MM.1S (cell line): ENCODE measurements around the gene ANKIB1.
A peak's percentile ranks its signal among the peaks of the same experiment; 100 is the strongest.
"Not testable (repeated sequence)": the region's sequence is repeated elsewhere in the genome, so short reads cannot be mapped to it uniquely, and the experiment has no call there.

Source experiments
- DNase-seq: peaks from one replicate; pipeline ENCODE4 v3.0.0-alpha.2; 2015
- H2AFZ ChIP-seq: fragments of 300-600 bp; sonication (generic); 2 replicates; pipeline ENCODE4 v1.6.0; 2016; ENCODE audit warnings: antibody characterized with exemption, low read length
- H3F3A ChIP-seq: fragments of 300-600 bp; sonication (generic); 2 replicates; pipeline ENCODE4 v1.6.1; 2016; ENCODE audit warnings: mild to moderate bottlenecking, antibody characterized with exemption, low read length, moderate library complexity, mixed read lengths; ENCODE audit not compliant: insufficient read depth
- H3K27ac ChIP-seq: fragments of 300-600 bp; sonication (generic); 2 replicates; pipeline ENCODE4 v1.5.1; 2016; ENCODE audit warnings: mild to moderate bottlenecking, low read length
- H3K27me3 ChIP-seq: fragments of 300-600 bp; sonication (generic); replicated peaks from 2 replicates; pipeline ENCODE4 v1.6.0; 2016; ENCODE audit warnings: low read length; ENCODE audit not compliant: insufficient read depth
- H3K36me3 ChIP-seq: fragments of 300-600 bp; sonication (generic); replicated peaks from 2 replicates; pipeline ENCODE4 v1.6.1; 2016; ENCODE audit warnings: mild to moderate bottlenecking, low read length, mixed read lengths; ENCODE audit not compliant: insufficient read depth
- H3K4me1 ChIP-seq: fragments of 300-600 bp; sonication (generic); 2 replicates; pipeline ENCODE4 v1.6.1; 2016; ENCODE audit warnings: low read length, mixed read lengths
- H3K4me2 ChIP-seq: fragments of 300-600 bp; sonication (generic); 2 replicates; pipeline ENCODE4 v1.6.0; 2016; ENCODE audit warnings: low read depth, low read length
- H3K4me3 ChIP-seq: fragments of 300-600 bp; sonication (generic); 2 replicates; pipeline ENCODE4 v1.5.1; 2016; ENCODE audit warnings: low read length, mixed read lengths
- H3K79me2 ChIP-seq: fragments of 300-600 bp; sonication (generic); 2 replicates; pipeline ENCODE4 v1.6.1; 2016; ENCODE audit warnings: mixed run types, low read length, mixed read lengths
- H3K9ac ChIP-seq: fragments of 300-600 bp; sonication (generic); 2 replicates; pipeline ENCODE4 v1.6.1; 2016; ENCODE audit warnings: low read length, mixed read lengths
- H3K9me2 ChIP-seq: fragments of 300-600 bp; sonication (generic); replicated peaks from 2 replicates; pipeline ENCODE4 v1.6.1; 2016; ENCODE audit warnings: mild to moderate bottlenecking, low read length, mixed read lengths; ENCODE audit not compliant: insufficient read depth
- H3K9me3 ChIP-seq: fragments of 300-600 bp; sonication (generic); replicated peaks from 2 replicates; pipeline ENCODE4 v1.6.1; 2016; ENCODE audit warnings: mild to moderate bottlenecking, low read length, mixed read lengths; ENCODE audit not compliant: insufficient read depth
- H4K20me1 ChIP-seq: fragments of 300-600 bp; sonication (generic); 2 replicates; pipeline ENCODE4 v1.6.1; 2016; ENCODE audit warnings: mild to moderate bottlenecking, low read length, moderate library complexity, mixed read lengths; ENCODE audit not compliant: insufficient read depth
- CTCF ChIP-seq: fragments of 300-600 bp; sonication (generic); IDR thresholded peaks from 2 replicates; pipeline ENCODE4 v1.5.1; 2016; ENCODE audit warnings: antibody characterized with exemption, low read length, mixed read lengths
- EZH2 ChIP-seq: fragments of 300-600 bp; sonication (generic); optimal IDR thresholded peaks from 2 replicates; pipeline ENCODE3; 2017; ENCODE audit warnings: low read depth, mild to moderate bottlenecking, antibody characterized with exemption, low read length, mixed read lengths
- EZH2phosphoT487 ChIP-seq: fragments of 300-600 bp; sonication (generic); IDR thresholded peaks from 2 replicates; pipeline ENCODE4 v1.6.1; 2018; ENCODE audit warnings: antibody characterized with exemption, low read length

Gene ANKIB1

GRCh38 chr7:92356406-92356805, 110.6 kb downstream of the ANKIB1 start:
- Histone ChIP-seq H3K27ac (no peak overlapping the region), H3K4me1 (peaks cover 16% of the 10 kb centered on the region), H2AFZ (no peak overlapping the region), H3K27me3 (no peaks in the 10 kb centered on the region), H3K79me2 (no peaks in the 10 kb centered on the region), H3K4me3 (no peak overlapping the region), H3K9ac (no peak overlapping the region), H3K4me2 (no peak overlapping the region), H3F3A (no peaks in the 10 kb centered on the region), H3K9me3 (no peaks in the 10 kb centered on the region), H3K36me3 (no peaks in the 10 kb centered on the region), H4K20me1 (no peaks in the 10 kb centered on the region), H3K9me2 (no peaks in the 10 kb centered on the region)
- TF ChIP-seq CTCF (no peak), EZH2phosphoT487 (no peak), EZH2 (no peak)
- DNase-seq: no peak

GRCh38 chr7:92357260-92357659, 111.5 kb downstream of the ANKIB1 start:
- Histone ChIP-seq H3K27me3 (no peaks in the 10 kb centered on the region), H3F3A (no peaks in the 10 kb centered on the region), H3K4me3 (no peak overlapping the region), H3K79me2 (no peaks in the 10 kb centered on the region), H3K9me3 (no peaks in the 10 kb centered on the region), H3K9ac (no peak overlapping the region), H3K36me3 (no peaks in the 10 kb centered on the region), H3K27ac (no peak overlapping the region), H2AFZ (no peak overlapping the region), H3K4me2 (no peak overlapping the region), H3K4me1 (peaks cover 16% of the 10 kb centered on the region), H3K9me2 (no peaks in the 10 kb centered on the region), H4K20me1 (no peaks in the 10 kb centered on the region)
- TF ChIP-seq EZH2phosphoT487 (no peak), EZH2 (no peak), CTCF (no peak)
- no peak for DNase-seq

- not testable (repeated sequence) for DNase-seq, H2AFZ ChIP-seq
- peaks cover 16% of the 10 kb centered on the region for H3K4me1 ChIP-seq
Observed at GRCh38 chr7:92359179-92359578, 113.4 kb downstream of the ANKIB1 start.

GRCh38 chr7:92359801-92360200, 114.0 kb downstream of the ANKIB1 start:
- Histone ChIP-seq H3K4me2 (peak overlapping the region; percentile 12; the same call in 1 of the 2 replicates), H4K20me1 (no peaks in the 10 kb centered on the region), H3K79me2 (no peaks in the 10 kb centered on the region), H3K27me3 (no peaks in the 10 kb centered on the region), H3K9me3 (no peaks in the 10 kb centered on the region), H3K4me1 (peaks cover 16% of the 10 kb centered on the region), H3K36me3 (no peaks in the 10 kb centered on the region), H3F3A (no peaks in the 10 kb centered on the region), H2AFZ (no peak overlapping the region), H3K9ac (no peak overlapping the region), H3K27ac (peak overlapping the region; percentile 5; the same call in 1 of the 2 replicates), H3K4me3 (no peak overlapping the region), H3K9me2 (no peaks in the 10 kb centered on the region)
- DNase-seq: no peak
- TF ChIP-seq EZH2phosphoT487: no peak
- TF ChIP-seq CTCF: no peak
- TF ChIP-seq EZH2: no peak

More at GRCh38 chr7:92359179-92359578, 113.4 kb downstream of the ANKIB1 start:
- not testable (repeated sequence) for H3K4me2 ChIP-seq, H3K4me3 ChIP-seq, H3K27ac ChIP-seq, H3K9me2 ChIP-seq, H3K27me3 ChIP-seq, H4K20me1 ChIP-seq, H3K36me3 ChIP-seq, H3K9ac ChIP-seq, H3K79me2 ChIP-seq, H3F3A ChIP-seq, H3K9me3 ChIP-seq
